ENCODE data around the gene ANKRD27. TPM values are rescaled to one million over a fixed set of nuclear protein-coding genes. Genes with fewer than 3 reads are reported as not detected.
"Not testable (repeated sequence)": the region's sequence is repeated elsewhere in the genome, so short reads cannot be mapped to it uniquely, and the experiment has no call there.

ANKRD27 gene
- total RNA-seq, 1 experiment from 2014 or later, result 40.7 TPM

- peaks cover 15% of the 10 kb centered on the region for H3K36me3 ChIP-seq (replicated peaks; ENCODE audit: control insufficient read depth, insufficient read depth, low read length)
- not testable (repeated sequence) for H3K27me3 ChIP-seq (ENCODE audit: control insufficient read depth, insufficient read depth, low read length); DNase-seq; H3K4me3 ChIP-seq (ENCODE audit: insufficient read depth, low read depth, low read length)
Measured at GRCh38 chr19:32587747-32588504, 87.1 kb downstream of the ANKRD27 start.

- peaks cover 2% of the 10 kb centered on the region for H3K27me3 ChIP-seq (ENCODE audit: control insufficient read depth, insufficient read depth, low read length)
- H3K4me3 ChIP-seq (ENCODE audit: insufficient read depth, low read depth, low read length), result peak overlapping the region; percentile 92
- DNase-seq, result peak; percentile 63
- H3K36me3 ChIP-seq (replicated peaks; ENCODE audit: control insufficient read depth, insufficient read depth, low read length), result peaks cover 15% of the 10 kb centered on the region
Measured at GRCh38 chr19:32581705-32582179, 93.2 kb downstream of the ANKRD27 start.

DNA sequence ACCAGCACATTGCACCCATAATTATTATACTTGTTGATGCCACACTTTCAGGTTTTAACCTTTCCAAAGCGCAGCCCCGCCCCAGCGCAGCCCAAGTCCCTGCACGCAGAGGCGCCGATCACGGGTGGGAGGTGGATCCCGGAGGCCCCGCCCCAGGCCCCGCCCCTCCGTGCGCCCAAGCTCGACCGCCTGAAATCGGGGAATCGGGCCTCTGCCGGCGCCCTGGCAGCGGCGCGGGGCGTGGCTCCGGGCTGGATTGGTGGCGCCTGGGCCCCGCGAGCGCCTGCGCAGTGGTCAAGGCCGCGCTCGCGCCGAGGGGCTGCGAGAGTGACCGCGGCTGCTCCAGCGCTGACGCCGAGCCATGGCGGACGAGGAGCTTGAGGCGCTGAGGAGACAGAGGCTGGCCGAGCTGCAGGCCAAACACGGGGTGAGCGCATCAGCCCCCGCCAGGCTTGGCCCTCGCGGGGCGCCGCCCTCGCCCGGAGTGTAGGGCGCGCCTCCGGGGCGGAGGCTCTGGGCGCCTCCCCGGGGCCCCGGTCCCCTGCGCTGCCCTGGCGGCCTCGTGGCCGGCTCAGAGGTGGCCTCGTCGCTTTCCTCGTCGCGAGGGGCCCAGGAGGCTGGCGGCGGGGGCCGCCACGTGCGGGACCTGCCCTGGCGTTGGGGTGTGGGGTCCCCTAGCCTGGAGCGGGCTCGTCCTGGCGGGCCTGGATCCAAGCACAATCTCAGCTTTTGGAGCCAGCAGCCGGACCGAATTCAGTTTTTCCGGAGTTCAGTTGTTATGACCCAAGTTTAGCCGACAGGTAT lies 93.9 kb downstream of the ANKRD27 start, which contains the start of gene PDCD5:
TSS of gene PDCD5 (plus strand) at position 290 of the 804 bp plus-strand sequence. CDS start at position 362, 72 bp downstream.
- peaks cover 9% of the 10 kb centered on the region for H3K36me3 ChIP-seq (replicated peaks; ENCODE audit: control insufficient read depth, insufficient read depth, low read length)
- H3K27me3 ChIP-seq (ENCODE audit: control insufficient read depth, insufficient read depth, low read length), result peaks cover 2% of the 10 kb centered on the region
- H3K4me3 ChIP-seq (ENCODE audit: insufficient read depth, low read depth, low read length), result peak within 1 kb of the TSS; percentile 92
- peak; percentile 98 for DNase-seq

DNA sequence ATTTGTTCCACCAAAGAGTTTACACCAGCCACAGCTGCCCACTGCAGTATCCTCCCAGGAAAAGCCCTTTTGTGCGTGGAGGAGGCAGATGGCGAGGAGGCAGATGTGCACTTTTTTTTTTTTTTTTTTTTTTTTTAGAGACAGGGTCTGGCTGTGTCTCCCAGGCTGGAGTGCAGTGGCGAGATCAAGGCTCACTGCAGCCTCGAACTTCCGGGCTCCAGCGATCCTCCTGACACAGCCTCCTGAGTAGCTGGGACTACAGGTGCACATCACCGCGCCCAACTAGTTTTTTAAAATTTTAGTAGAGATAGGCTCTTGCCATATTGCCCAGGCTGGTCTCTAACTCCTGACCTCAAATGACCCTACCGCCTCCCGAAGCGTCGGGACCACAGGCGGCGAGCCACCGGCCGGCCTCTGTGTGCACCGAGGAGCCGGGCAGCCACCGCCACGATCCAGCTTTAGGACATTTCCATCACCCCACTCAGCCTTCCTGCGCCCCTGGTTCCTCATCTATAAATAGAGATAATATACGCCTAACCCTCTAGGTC lies 94.6 kb downstream of the ANKRD27 start:
- Histone ChIP-seq H3K36me3 (replicated peaks; ENCODE audit: control insufficient read depth, insufficient read depth, low read length) (peaks cover 5% of the 10 kb centered on the region), H3K27me3 (ENCODE audit: control insufficient read depth, insufficient read depth, low read length) (peaks cover 2% of the 10 kb centered on the region), H3K4me3 (ENCODE audit: insufficient read depth, low read depth, low read length) (peak overlapping the region; percentile 92)
- DNase-seq, result no peak

DNA sequence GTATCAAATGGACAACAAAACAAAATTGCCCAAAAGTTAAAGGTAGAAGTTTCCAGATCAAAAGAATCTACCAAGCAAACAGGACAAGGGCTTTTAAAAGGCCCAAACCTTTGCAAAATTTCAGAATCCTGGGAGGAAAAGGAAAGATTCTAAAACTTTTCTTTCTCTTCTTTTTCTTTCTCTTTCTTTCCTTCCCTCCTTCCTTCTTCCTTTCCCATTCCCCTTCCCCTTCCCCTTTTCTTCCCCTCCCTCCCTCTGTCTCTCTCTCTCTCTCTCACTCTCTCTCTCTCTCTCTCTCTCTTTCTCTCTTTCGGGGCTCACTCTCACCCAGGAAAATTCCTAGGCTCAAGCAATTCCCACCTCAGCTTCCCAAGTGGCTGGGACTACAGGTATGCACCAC lies 98.2 kb downstream of the ANKRD27 start:
- Histone ChIP-seq H3K36me3 (replicated peaks; ENCODE audit: control insufficient read depth, insufficient read depth, low read length) (no peaks in the 10 kb centered on the region), H3K27me3 (ENCODE audit: control insufficient read depth, insufficient read depth, low read length) (peaks cover 2% of the 10 kb centered on the region), H3K4me3 (ENCODE audit: insufficient read depth, low read depth, low read length) (no peak overlapping the region)
- DNase-seq, result no peak

GRCh38 chr19:32573492-32573794 lies 101.5 kb downstream of the ANKRD27 start:
- H3K4me3 ChIP-seq (ENCODE audit: insufficient read depth, low read depth, low read length), result no peak overlapping the region
- H3K36me3 ChIP-seq (replicated peaks; ENCODE audit: control insufficient read depth, insufficient read depth, low read length), result no peaks in the 10 kb centered on the region
- no peak for DNase-seq
- H3K27me3 ChIP-seq (ENCODE audit: control insufficient read depth, insufficient read depth, low read length), result no peaks in the 10 kb centered on the region

- H3K36me3 ChIP-seq (replicated peaks; ENCODE audit: control insufficient read depth, insufficient read depth, low read length); H3K27me3 ChIP-seq (ENCODE audit: control insufficient read depth, insufficient read depth, low read length); DNase-seq; H3K4me3 ChIP-seq (ENCODE audit: insufficient read depth, low read depth, low read length): not testable (repeated sequence)
Measured at GRCh38 chr19:32572700-32573491, 102.1 kb downstream of the ANKRD27 start.

DNA sequence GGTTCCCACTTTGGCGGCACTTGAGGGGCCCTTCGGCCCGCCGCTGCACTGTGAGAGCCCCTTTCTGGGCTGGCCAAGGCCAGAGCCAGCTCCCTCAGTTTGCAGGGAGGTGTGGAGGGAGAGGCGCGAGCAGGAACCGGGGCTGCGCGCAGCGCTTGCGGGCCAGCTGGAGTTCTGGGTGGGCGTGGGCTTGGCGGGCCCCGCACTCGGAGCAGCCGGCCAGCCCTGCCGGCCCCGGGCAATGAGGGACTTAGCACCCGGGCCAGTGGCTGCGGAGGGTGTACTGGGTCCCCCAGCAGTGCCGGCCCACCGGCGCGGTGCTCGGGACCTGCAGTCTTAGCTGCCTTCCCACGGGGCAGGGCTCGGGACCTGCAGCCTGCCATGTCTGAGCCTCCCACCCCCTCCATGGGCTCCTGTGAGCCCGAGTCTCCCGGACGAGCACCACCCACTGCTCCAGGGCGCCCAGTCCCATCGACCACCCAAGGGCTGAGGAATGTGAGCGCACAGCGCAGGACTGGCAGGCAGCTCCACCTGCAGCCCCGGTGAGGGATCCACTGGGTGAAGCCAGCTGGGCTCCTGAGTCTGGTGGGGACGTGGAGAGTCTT lies 103.4 kb downstream of the ANKRD27 start:
- not testable (repeated sequence) for DNase-seq; H3K4me3 ChIP-seq (ENCODE audit: insufficient read depth, low read depth, low read length); H3K36me3 ChIP-seq (replicated peaks; ENCODE audit: control insufficient read depth, insufficient read depth, low read length); H3K27me3 ChIP-seq (ENCODE audit: control insufficient read depth, insufficient read depth, low read length)

DNA sequence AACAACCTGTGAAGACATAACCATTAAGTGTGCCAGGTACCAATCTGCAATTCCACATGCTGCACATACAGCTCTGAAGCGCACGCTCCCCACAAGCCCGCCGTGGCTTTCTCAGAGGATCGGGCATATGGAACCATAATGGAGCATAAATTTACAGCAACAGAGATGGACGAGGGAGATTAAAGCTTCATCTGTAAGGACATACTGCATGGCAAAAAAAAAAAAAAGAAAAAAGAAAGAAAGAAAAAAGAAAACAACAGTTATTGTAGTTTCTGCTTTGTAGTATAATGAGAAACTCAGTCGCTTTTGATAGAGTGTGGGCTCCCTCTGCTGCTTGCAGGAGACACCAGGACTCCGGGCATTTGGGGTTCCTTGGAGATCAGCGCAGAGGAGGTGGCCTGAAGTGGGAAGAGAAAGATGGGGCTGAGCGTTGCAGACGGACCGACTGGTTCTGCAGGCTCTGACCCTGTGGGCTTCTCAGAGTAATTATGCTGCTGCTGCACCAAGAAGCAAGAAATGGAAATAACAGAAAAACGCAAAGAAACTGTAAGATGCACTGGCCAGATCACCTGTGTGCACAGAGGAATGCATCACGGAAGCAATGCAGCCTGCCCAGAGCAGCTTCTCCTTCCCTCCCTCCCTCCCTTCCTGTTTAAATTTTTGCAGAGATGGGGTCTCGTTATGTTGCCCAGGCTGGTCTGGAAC lies 104.7 kb downstream of the ANKRD27 start:
- H3K36me3 ChIP-seq (replicated peaks; ENCODE audit: control insufficient read depth, insufficient read depth, low read length), result no peaks in the 10 kb centered on the region
- peak; percentile 71 for DNase-seq
- no peak overlapping the region for H3K4me3 ChIP-seq (ENCODE audit: insufficient read depth, low read depth, low read length)
- H3K27me3 ChIP-seq (ENCODE audit: control insufficient read depth, insufficient read depth, low read length), result no peaks in the 10 kb centered on the region

DNA sequence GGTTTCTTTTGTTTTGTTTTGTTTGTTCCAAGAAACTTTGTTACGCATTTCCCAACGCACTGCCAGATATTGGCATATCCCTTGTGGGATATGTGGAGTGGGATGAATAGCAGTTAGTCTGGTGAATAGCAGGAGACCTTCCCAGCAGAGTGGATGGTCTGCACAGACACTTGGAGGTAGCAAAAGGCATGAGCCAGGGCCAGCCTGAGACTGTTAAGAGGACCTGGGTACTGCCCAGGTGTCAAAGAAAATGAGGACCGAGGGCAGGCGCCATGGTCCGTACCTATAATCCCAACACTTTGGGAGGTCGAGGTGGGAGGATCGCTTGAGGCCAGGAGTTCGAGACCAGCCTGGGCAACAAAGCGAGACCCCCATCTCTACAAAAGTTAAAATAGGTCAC lies 107.5 kb downstream of the ANKRD27 start:
- no peaks in the 10 kb centered on the region for H3K27me3 ChIP-seq (ENCODE audit: control insufficient read depth, insufficient read depth, low read length)
- H3K36me3 ChIP-seq (replicated peaks; ENCODE audit: control insufficient read depth, insufficient read depth, low read length), result no peaks in the 10 kb centered on the region
- no peak overlapping the region for H3K4me3 ChIP-seq (ENCODE audit: insufficient read depth, low read depth, low read length)
- no peak for DNase-seq

DNA sequence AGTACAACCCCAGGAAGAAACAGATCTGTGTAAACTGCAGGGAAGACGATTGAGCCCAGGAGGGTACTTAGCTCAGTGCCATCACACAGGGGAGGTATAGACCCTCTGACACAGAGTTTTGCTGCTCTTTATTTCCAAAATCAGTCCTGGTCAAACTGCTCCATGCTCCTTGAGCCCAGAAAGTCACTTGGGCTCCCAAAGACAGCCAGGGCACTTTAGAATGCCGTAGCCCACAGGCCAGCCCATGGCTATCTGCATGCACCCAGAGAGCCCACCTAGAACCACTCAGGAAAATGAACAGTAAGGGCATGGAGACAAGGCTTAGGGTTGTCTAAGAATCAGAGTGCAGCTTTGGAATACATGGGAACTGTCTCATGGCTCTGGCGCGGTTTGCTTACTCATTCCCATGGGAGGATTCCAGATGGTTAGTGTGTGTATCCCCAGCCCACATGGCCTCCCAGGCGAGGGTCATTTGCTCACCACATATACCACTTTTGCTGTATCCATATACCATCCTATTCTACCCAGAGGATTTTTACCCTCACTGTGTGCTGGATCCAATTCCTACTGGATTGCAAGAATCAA lies 108.6 kb downstream of the ANKRD27 start:
- Histone ChIP-seq H3K4me3 (ENCODE audit: insufficient read depth, low read depth, low read length) (no peak overlapping the region), H3K36me3 (replicated peaks; ENCODE audit: control insufficient read depth, insufficient read depth, low read length) (no peaks in the 10 kb centered on the region), H3K27me3 (ENCODE audit: control insufficient read depth, insufficient read depth, low read length) (no peaks in the 10 kb centered on the region)
- no peak for DNase-seq

- Histone ChIP-seq H3K36me3 (replicated peaks; ENCODE audit: control insufficient read depth, insufficient read depth, low read length) (no peaks in the 10 kb centered on the region), H3K27me3 (ENCODE audit: control insufficient read depth, insufficient read depth, low read length) (no peaks in the 10 kb centered on the region), H3K4me3 (ENCODE audit: insufficient read depth, low read depth, low read length) (no peak overlapping the region)
- DNase-seq, result no peak
Measured at GRCh38 chr19:32563761-32564160, 111.2 kb downstream of the ANKRD27 start.

DNA sequence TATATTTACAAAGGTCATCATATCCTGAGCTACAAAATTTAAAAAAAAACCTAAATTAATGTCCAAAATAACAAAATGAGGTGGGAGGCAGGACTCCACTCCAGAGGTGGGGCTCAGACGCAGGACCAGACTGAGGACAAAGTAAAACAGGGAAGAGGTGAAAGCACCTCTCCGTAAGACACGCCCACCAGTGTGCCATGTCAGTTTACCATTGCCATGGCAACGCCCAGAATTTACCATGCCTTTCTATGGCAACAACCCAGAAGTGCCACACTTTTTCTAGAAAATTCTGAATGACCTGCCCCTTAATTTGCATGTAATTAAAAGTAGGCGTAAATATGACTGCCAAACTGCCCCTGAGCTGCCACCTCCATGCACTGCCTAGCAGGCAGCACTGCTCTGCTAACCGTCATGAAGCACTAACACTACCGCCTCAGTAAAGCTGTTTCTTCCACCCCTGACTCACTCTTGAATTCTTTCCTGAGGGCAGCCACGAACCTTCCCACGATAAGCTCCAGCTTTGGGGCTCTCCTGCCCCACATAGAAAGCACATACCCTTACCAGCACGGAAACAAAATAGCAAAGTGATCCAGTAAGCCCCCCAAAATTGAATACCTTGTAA lies 116.3 kb downstream of the ANKRD27 start:
- Histone ChIP-seq H3K4me3 (ENCODE audit: insufficient read depth, low read depth, low read length) (no peak overlapping the region), H3K36me3 (replicated peaks; ENCODE audit: control insufficient read depth, insufficient read depth, low read length) (no peaks in the 10 kb centered on the region)
- no peak for DNase-seq

More for the DNA sequence above, 116.3 kb downstream of the ANKRD27 start:
- no peaks in the 10 kb centered on the region for H3K27me3 ChIP-seq (ENCODE audit: control insufficient read depth, insufficient read depth, low read length)

Data from H7 (cell line).